HG03280 (cell line): Measurements from ENCODE around the gene LMTK3.

ENCODE experiments used
- ATAC-seq: cut with Tn5 transposase; IDR thresholded peaks from one replicate; pipeline ENCODE4 v1.9.1; 2021; ENCODE audit warnings: mild to moderate bottlenecking, moderate library complexity; ENCODE audit not compliant: unreplicated experiment

Gene LMTK3

GRCh38 chr19:48475369-48476068 is 36.1 kb downstream of the LMTK3 start:
- no peak for ATAC-seq

- ATAC-seq: no peak
These were observed 37.5 kb downstream of the LMTK3 start for GRCh38 chr19:48474084-48474592.

DNA sequence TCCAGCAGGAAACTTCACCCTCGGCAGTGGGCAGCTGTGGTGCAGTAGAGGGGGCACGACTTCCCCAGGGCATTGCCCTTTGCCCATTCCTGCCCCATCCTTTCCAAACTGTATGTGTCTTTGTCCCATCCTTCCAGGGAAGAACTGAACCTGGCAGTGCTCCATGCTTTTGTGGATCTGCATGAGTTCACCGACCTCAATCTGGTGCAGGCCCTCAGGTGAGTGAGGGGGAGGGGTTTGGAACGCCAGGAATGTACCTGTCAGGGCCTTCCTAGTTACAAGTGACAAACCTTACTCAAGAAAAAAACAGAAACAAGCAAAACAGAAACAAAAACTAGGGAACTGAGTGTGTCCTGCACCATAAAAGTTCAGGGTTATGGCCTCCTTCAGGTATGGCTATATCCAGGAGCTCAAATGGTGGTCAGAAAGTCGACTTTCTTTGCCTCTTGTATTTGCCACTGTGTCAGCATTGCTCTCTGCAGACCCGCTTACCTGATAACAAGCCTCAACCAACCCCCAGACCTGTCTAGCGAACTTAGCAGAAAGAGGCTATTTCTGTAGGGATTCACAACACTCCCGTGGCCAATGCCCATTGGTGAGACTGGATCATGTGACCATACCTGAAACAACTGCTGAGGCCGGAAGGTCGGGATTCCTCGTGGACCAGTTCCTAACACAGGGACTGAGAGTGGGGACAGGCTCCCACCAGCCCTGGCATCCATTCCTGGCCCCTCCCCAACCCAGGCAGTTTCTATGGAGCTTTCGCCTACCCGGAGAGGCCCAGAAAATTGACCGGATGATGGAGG is 38.3 kb downstream of the LMTK3 start:
- no peak for ATAC-seq

DNA sequence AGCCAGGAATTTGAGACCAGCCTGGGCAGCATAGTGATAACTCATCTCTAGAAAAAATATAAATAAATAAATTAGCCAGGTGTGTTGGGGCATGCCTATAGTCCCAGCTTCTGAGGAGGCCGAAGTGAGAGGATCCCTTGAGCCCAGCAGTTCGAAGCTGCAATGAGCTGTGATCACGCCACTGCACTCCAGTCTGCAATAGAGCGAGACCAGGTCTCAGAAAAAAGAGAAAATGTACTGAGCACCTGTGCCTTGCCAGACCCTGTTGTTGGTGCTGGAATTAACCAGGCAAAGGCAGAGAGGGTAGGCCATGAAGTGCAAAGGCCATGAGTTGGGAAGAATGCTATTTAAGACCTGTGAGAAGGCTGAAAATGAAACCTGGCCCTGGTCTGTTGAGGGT is 39.8 kb downstream of the LMTK3 start:
- ATAC-seq: no peak

GRCh38 chr19:48470856-48471255 is 40.8 kb downstream of the LMTK3 start:
- ATAC-seq: no peak

GRCh38 chr19:48469934-48470680 is 41.5 kb downstream of the LMTK3 start:
- ATAC-seq: no peak

DNA sequence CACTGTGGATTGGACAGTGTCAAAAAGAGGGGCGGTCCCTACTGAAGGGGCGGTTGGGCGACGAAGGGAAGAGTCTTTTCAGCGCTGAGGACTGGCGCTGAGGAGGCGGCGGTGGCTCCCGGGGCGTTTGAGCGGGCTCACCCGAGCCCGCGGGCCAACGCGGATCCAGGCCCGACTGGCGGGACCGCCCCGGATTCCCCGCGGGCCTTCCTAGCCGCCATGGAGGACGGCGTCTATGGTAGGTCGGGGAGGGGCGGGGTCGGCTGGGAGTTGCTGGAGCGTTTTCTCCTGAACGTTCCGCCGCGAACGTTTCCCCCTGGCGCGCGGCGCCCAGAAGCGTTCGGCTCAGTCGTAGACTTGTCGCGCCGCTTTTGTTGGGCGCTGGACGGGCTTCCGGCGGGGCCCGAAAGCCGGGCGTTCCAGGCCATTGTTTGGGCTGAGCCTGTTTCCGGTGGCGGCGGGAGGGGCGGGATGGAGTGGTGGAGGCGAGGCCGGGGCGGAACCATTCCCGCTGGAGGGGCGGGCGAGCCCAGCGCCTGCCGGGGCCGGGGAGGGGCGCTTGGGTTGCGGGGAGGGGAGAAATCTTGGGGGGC is 42.2 kb downstream of the LMTK3 start, which contains the start of gene CYTH2:
TSS of gene CYTH2 (plus strand) at position 81 of the 593 bp plus-strand sequence. CDS start at position 220, 139 bp downstream.
- peak; percentile 23 for ATAC-seq

GRCh38 chr19:48468772-48469288 is 42.8 kb downstream of the LMTK3 start:
- peak; percentile 92 for ATAC-seq

GRCh38 chr19:48466561-48467325 is 44.9 kb downstream of the LMTK3 start:
- ATAC-seq: no peak

- ATAC-seq: no peak
These were observed 46.4 kb downstream of the LMTK3 start for GRCh38 chr19:48465215-48465614.

GRCh38 chr19:48461982-48462655 is 49.5 kb downstream of the LMTK3 start:
- no peak for ATAC-seq

- ATAC-seq: no peak
These were observed 50.0 kb downstream of the LMTK3 start for GRCh38 chr19:48461651-48461981.

GRCh38 chr19:48458016-48458415 is 53.6 kb downstream of the LMTK3 start:
- ATAC-seq: no peak

GRCh38 chr19:48456864-48457263 is 54.8 kb downstream of the LMTK3 start:
- no peak for ATAC-seq

- ATAC-seq: no peak
These were observed 55.6 kb downstream of the LMTK3 start for GRCh38 chr19:48455908-48456562.

- no peak for ATAC-seq
These were observed 56.3 kb downstream of the LMTK3 start, which contains the start of gene KCNJ14 for GRCh38 chr19:48455171-48455907. KCNJ14 (plus strand) TSS chr19:48455574; CDS start chr19:48461725, 6,151 bp downstream.

GRCh38 chr19:48454150-48454730 is 57.4 kb downstream of the LMTK3 start:
- ATAC-seq: no peak
